IPS-18c (cell line): ENCODE measurements around the gene LMX1A.

Source experiments
- H3K4me3 ChIP-seq: 2 replicates; pipeline ENCODE4 v1.7.0; 2013; ENCODE audit warnings: low read depth, mild to moderate bottlenecking, low read length, moderate library complexity; ENCODE audit not compliant: insufficient read depth
- H3K9me3 ChIP-seq: one replicate; pipeline ENCODE4 v1.6.1; 2013; ENCODE audit warnings: mild to moderate bottlenecking, low read length, moderate library complexity; ENCODE audit not compliant: control insufficient read depth, insufficient read depth

The LMX1A gene

GRCh38 chr1:165344198-165344597 lies 12.3 kb downstream of the LMX1A start:
- H3K4me3 ChIP-seq, result no peak overlapping the region
- no peaks in the 10 kb centered on the region for H3K9me3 ChIP-seq

- Histone ChIP-seq H3K9me3 (no peaks in the 10 kb centered on the region), H3K4me3 (no peak overlapping the region)
Observed at GRCh38 chr1:165342587-165342986, 13.9 kb downstream of the LMX1A start.

GRCh38 chr1:165342168-165342567 lies 14.3 kb downstream of the LMX1A start:
- no peaks in the 10 kb centered on the region for H3K9me3 ChIP-seq
- no peak overlapping the region for H3K4me3 ChIP-seq

GRCh38 chr1:165339164-165339563 lies 17.4 kb downstream of the LMX1A start:
- H3K9me3 ChIP-seq, result no peaks in the 10 kb centered on the region
- H3K4me3 ChIP-seq, result no peak overlapping the region

- Histone ChIP-seq H3K4me3 (no peak overlapping the region), H3K9me3 (no peaks in the 10 kb centered on the region)
Observed at GRCh38 chr1:165330483-165330882, 26.0 kb downstream of the LMX1A start.

- H3K4me3 ChIP-seq, result no peak overlapping the region
- H3K9me3 ChIP-seq, result no peaks in the 10 kb centered on the region
Observed at GRCh38 chr1:165329104-165329503, 27.4 kb downstream of the LMX1A start.

GRCh38 chr1:165328136-165328535 lies 28.4 kb downstream of the LMX1A start:
- no peak overlapping the region for H3K4me3 ChIP-seq
- no peaks in the 10 kb centered on the region for H3K9me3 ChIP-seq

- Histone ChIP-seq H3K4me3 (no peak overlapping the region), H3K9me3 (no peaks in the 10 kb centered on the region)
Observed at GRCh38 chr1:165327538-165327937, 29.0 kb downstream of the LMX1A start.

- H3K4me3 ChIP-seq, result no peak overlapping the region
Observed at GRCh38 chr1:165325460-165326203, 30.9 kb downstream of the LMX1A start.

GRCh38 chr1:165324050-165324449 lies 32.5 kb downstream of the LMX1A start:
- no peak overlapping the region for H3K4me3 ChIP-seq
- no peaks in the 10 kb centered on the region for H3K9me3 ChIP-seq

More at GRCh38 chr1:165325460-165326203, 30.9 kb downstream of the LMX1A start:
- H3K9me3 ChIP-seq, result no peaks in the 10 kb centered on the region

- Histone ChIP-seq H3K9me3 (no peaks in the 10 kb centered on the region), H3K4me3 (no peak overlapping the region)
Observed at GRCh38 chr1:165317612-165318011, 38.9 kb downstream of the LMX1A start.

- Histone ChIP-seq H3K9me3 (peaks cover 2% of the 10 kb centered on the region), H3K4me3 (no peak overlapping the region)
Observed at GRCh38 chr1:165316153-165316772, 40.3 kb downstream of the LMX1A start.

GRCh38 chr1:165315481-165315880 lies 41.0 kb downstream of the LMX1A start:
- Histone ChIP-seq H3K4me3 (no peak overlapping the region), H3K9me3 (peaks cover 2% of the 10 kb centered on the region)

GRCh38 chr1:165313903-165314302 lies 42.6 kb downstream of the LMX1A start:
- Histone ChIP-seq H3K4me3 (no peak overlapping the region), H3K9me3 (peaks cover 2% of the 10 kb centered on the region)

- no peak overlapping the region for H3K4me3 ChIP-seq
Observed at GRCh38 chr1:165312591-165312990, 43.9 kb downstream of the LMX1A start.

GRCh38 chr1:165306543-165307434 lies 49.7 kb downstream of the LMX1A start:
- Histone ChIP-seq H3K9me3 (no peaks in the 10 kb centered on the region), H3K4me3 (no peak overlapping the region)

More at GRCh38 chr1:165312591-165312990, 43.9 kb downstream of the LMX1A start:
- H3K9me3 ChIP-seq, result peaks cover 2% of the 10 kb centered on the region

GRCh38 chr1:165303386-165303785 lies 53.1 kb downstream of the LMX1A start:
- no peaks in the 10 kb centered on the region for H3K9me3 ChIP-seq

More at GRCh38 chr1:165303386-165303785, 53.1 kb downstream of the LMX1A start:
- H3K4me3 ChIP-seq, result no peak overlapping the region
